Esophagus muscularis mucosa (tissue), 4 donors: ENCODE results near the gene MOB4. TPM values are rescaled to one million over a fixed set of nuclear protein-coding genes. Genes with fewer than 3 reads are reported as not detected.

Experiments used
- DNase-seq: peaks from one replicate; pipeline ENCODE4 v3.0.0-alpha.2; 2017; ENCODE audit errors: extremely low spot score
- H3K27ac ChIP-seq, 4 donors: fragments of 200-600 bp; sonication (generic); replicated peaks in 1 of 4; 1 replicate in 3 of 4; 2 replicates in 1 of 4; pipeline ENCODE4 v1.5.1; 2016 to 2019; ENCODE audit warnings: mild to moderate bottlenecking in 1 of 4
- H3K27me3 ChIP-seq, 4 donors: fragments of 200-600 bp; sonication (generic); one replicate each; pipeline versions ENCODE4 v1.5.1 to v1.6.0; 2016 to 2019
- H3K36me3 ChIP-seq, 4 donors: fragments of 200-600 bp; sonication (generic); one replicate each; pipeline ENCODE4 v1.5.1; 2016 to 2019
- H3K4me1 ChIP-seq, 4 donors: fragments of 200-600 bp; sonication (generic); one replicate each; pipeline ENCODE4 v1.5.1; 2016 to 2019
- H3K4me3 ChIP-seq, 4 donors: fragments of 200-600 bp; sonication (generic); 1 replicate in 2 of 4; 2 replicates in 2 of 4; pipeline ENCODE4 v1.5.1; 2016 to 2019; ENCODE audit warnings: mild to moderate bottlenecking in 4 of 4, moderate library complexity in 1 of 4
- H3K9me3 ChIP-seq, 4 donors: fragments of 200-600 bp; sonication (generic); 1 replicate in 3 of 4; 2 replicates in 1 of 4; pipeline ENCODE4 v1.5.1; 2016 to 2019
- EP300 ChIP-seq: sonication (generic); formaldehyde crosslinking; IDR thresholded peaks from one replicate; pipeline ENCODE4 v1.6.1; 2017; ENCODE audit warnings: antibody characterized with exemption
- POLR2A ChIP-seq: fragments of 450-650 bp; IDR thresholded peaks from one replicate; pipeline ENCODE4 v1.6.1; 2017; ENCODE audit warnings: antibody characterized with exemption, moderate library complexity, mild to moderate bottlenecking, low read depth
- POLR2AphosphoS5 ChIP-seq, 2 donors: sonication (generic); formaldehyde crosslinking; IDR thresholded peaks; one replicate each; pipeline ENCODE4 v1.6.1; 2017; ENCODE audit warnings: antibody characterized with exemption in 2 of 2
- WGBS: methylation state at CpG from one replicate; pipeline ENCODE4 v1.1.5; 2018; 5-methylcytosine and 5-hydroxymethylcytosine counted together
- intact Hi-C: fragments of 100-400 bp; cut with DNase I; formaldehyde crosslinking; loops from one replicate; pipeline ENCODE4 v1.15.1; 2023
- total RNA-seq, 4 donors: library from RNA; depleted of rRNA; stranded (reverse); fragments of >200 nt; gene quantifications; one replicate each; pipeline versions ENCODE4 v1.1.0 to v1.2.1, GENCODE V29; 2016
- TF ChIP-seq, protein P1 (sequence below), 3 experiments: fragments of 200-600 bp in 2 of 3; fragments of 450-650 bp in 1 of 3; sonication (generic) in 2 of 3; IDR thresholded peaks; one replicate each; pipeline ENCODE4 v1.5.1; 2017 to 2019; ENCODE audit warnings: antibody characterized with exemption in 3 of 3, mild to moderate bottlenecking in 2 of 3, moderate library complexity in 1 of 3

MOB4 gene
- total RNA-seq, 4 donors from 2014 or later: 26.7 to 43.5 (median 39.3) TPM

DNA sequence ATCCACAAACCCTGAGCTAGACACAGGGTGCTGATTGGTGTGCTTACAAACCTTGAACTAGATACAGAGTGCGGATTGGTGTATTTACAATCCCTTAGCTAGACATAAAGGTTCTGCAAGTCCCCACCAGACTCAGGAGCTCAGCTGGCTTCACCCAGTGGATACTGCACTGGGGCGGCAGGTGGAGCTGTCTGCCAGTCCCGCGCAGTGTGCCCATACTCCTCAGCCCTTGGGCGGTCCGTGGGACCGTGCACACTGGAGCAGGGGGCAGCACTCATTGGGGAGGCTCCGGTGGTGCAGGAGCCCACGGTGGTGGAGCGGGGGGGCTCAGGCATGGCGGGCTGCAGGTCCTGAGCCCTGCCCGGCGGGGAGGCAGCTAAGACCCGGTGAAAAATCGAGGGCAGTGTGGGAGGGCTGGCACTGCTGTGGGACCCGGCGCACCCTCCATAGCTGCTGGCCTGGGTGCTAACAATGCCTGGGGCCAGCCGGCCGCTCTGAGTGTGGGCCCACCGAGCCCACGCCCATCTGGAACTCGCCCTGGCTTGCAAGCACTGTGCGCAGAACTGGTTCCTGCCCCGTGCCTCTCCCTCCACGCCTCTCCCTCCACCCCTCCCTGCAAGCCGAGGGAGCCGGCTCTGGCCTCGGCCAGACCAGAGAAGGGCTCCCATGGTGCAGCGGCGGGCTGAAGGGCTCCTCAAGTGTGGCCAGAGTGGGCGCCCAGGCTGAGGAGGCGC lies 75.6 kb downstream of the MOB4 start:
- 99% methylated on average over 13 of the region's 32 CpGs for WGBS
- TF ChIP-seq EP300 (no peak), POLR2A (no peak), POLR2AphosphoS5 (IDR thresholded peaks at IDR 0.05) (no peak)
- TF ChIP-seq, protein P1, sequence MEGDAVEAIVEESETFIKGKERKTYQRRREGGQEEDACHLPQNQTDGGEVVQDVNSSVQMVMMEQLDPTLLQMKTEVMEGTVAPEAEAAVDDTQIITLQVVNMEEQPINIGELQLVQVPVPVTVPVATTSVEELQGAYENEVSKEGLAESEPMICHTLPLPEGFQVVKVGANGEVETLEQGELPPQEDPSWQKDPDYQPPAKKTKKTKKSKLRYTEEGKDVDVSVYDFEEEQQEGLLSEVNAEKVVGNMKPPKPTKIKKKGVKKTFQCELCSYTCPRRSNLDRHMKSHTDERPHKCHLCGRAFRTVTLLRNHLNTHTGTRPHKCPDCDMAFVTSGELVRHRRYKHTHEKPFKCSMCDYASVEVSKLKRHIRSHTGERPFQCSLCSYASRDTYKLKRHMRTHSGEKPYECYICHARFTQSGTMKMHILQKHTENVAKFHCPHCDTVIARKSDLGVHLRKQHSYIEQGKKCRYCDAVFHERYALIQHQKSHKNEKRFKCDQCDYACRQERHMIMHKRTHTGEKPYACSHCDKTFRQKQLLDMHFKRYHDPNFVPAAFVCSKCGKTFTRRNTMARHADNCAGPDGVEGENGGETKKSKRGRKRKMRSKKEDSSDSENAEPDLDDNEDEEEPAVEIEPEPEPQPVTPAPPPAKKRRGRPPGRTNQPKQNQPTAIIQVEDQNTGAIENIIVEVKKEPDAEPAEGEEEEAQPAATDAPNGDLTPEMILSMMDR (IDR thresholded peaks at IDR 0.05): no peak

DNA sequence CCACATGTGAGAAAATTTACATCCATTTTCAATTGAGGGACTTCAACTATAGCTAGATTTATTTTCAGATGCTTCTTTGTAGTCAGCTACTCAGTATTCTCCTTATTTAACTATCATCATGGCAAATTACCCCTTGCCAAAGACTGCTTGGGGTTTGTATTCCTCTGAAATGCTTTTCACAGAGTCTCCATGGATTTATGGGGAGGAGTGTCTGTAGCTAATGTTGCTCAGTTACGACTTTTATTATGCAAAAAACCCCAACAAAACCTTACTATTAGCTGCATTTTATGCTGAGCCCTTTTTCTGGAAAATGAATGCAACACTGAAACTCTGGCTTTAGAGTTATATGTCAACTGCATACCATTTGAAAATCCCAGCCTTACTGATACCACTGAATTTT lies 80.9 kb downstream of the MOB4 start:
- no peaks in the 10 kb centered on the region for H3K27me3 ChIP-seq
- peaks cover 0 to 9% (median 3%) of the 10 kb centered on the region in 4 donors for H3K4me1 ChIP-seq
- TF ChIP-seq, protein P1 (IDR thresholded peaks at IDR 0.05): no peak
- TF ChIP-seq POLR2A (no peak), POLR2AphosphoS5 (IDR thresholded peaks at IDR 0.05) (no peak), EP300 (no peak)
- DNase-seq: no peak
- 46% methylated on average over 1 of the region's 1 CpG for WGBS
- peaks cover 0 to under 1% (median 0%) of the 10 kb centered on the region in 4 donors for H3K36me3 ChIP-seq
- H3K4me3 ChIP-seq: no peak overlapping the region
- intact Hi-C loops: no loop called here
- no peaks in the 10 kb centered on the region for H3K9me3 ChIP-seq
- no peak overlapping the region for H3K27ac ChIP-seq

More for the DNA sequence above, 75.6 kb downstream of the MOB4 start:
- intact Hi-C loops: no loop called here
- Histone ChIP-seq H3K27me3 (peaks cover 0 to 4% (median 0%) of the 10 kb centered on the region in 4 donors), H3K9me3 (no peaks in the 10 kb centered on the region), H3K4me1 (no peaks in the 10 kb centered on the region), H3K36me3 (peaks cover 0 to 5% (median 3%) of the 10 kb centered on the region in 4 donors), H3K27ac (no peak overlapping the region), H3K4me3 (no peak overlapping the region)
- DNase-seq: peak; percentile 45

DNA sequence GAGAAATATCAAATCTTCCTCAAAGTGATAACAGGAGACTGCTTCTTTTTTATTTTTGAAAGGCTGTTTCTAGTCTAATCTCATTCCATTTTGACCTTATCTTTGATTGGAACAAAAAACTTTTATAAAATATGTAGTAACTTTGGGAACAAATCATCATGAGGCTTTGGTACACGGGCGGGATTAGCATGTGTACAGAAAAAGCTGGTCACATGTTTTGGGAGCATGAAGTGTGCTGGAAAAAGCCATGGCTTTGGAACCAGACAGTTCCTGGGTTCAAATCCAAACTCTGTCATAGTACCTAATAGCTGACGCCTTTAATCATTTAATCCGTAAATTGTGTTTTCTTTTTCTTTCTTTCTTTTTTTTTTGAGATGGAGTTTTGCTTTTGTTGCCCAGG lies 81.3 kb downstream of the MOB4 start:
- 88% methylated on average over 4 of the region's 4 CpGs for WGBS
- Histone ChIP-seq H3K9me3 (no peaks in the 10 kb centered on the region), H3K4me1 (peaks cover 0 to 9% (median 3%) of the 10 kb centered on the region in 4 donors), H3K27ac (peak overlapping the region in 1 of 4 donors; percentile 7), H3K4me3 (no peak overlapping the region), H3K36me3 (no peaks in the 10 kb centered on the region), H3K27me3 (no peaks in the 10 kb centered on the region)
- TF ChIP-seq EP300: no peak
- TF ChIP-seq, protein P1 (IDR thresholded peaks at IDR 0.05): no peak
- no peak for TF ChIP-seq POLR2AphosphoS5 (IDR thresholded peaks at IDR 0.05)
- DNase-seq: no peak
- intact Hi-C loops: no loop called here

DNA sequence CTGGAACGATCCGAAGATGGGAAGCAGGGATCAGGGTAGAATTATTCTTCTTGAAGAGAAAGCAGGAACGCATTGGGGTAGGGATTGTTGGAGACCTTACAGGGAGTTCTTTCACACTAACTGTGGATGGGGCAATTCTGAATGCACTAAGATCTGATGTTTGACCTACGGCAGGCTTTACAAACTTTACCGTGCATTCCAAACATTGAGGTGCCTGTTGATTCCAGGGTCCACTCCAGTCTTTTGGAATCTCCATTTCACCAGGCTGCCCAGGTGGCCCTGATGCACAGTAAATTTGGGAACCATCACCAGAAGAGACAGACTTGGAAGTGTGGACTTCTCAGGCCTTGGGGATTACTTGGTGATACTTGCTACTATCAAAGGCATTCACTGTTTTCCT lies 82.6 kb downstream of the MOB4 start:
- Histone ChIP-seq H3K27me3 (no peaks in the 10 kb centered on the region), H3K4me1 (peaks cover 0 to 9% (median 3%) of the 10 kb centered on the region in 4 donors), H3K4me3 (no peak overlapping the region), H3K36me3 (no peaks in the 10 kb centered on the region), H3K9me3 (no peaks in the 10 kb centered on the region), H3K27ac (no peak overlapping the region)
- no peak for DNase-seq
- intact Hi-C loops: no loop called here
- no peak for TF ChIP-seq POLR2AphosphoS5 (IDR thresholded peaks at IDR 0.05)
- TF ChIP-seq EP300: no peak
- TF ChIP-seq, protein P1 (IDR thresholded peaks at IDR 0.05): no peak
- no peak for TF ChIP-seq POLR2A
- 97% methylated on average over 5 of the region's 5 CpGs for WGBS
